Heart right ventricle (tissue), 16 donors: ENCODE results near the gene SLC2A13. TPM values are rescaled to one million over a fixed set of nuclear protein-coding genes. Genes with fewer than 3 reads are reported as not detected.

Experiments used
- ATAC-seq, 8 donors: fragments of 200-7000 bp; cut with Tn5 transposase; one replicate each; pipeline ENCODE4 v1.9.1; 2020; ENCODE audit warnings: mild to moderate bottlenecking in 8 of 8, moderate library complexity in 8 of 8, moderate number of reproducible peaks in 1 of 8
- DNase-seq, 2 donors: peaks; one replicate each; pipeline ENCODE4 v3.0.0-alpha.2; 2020
- H3K27ac ChIP-seq, 10 donors: fragments of 200-600 bp; sonication (generic) in 2 of 10; one replicate each; pipeline versions ENCODE4 v1.5.0 to v1.8.0; 2020 to 2022; ENCODE audit warnings: mild to moderate bottlenecking in 3 of 10
- H3K27me3 ChIP-seq, 7 donors: fragments of 200-600 bp; one replicate each; pipeline ENCODE4 v1.8.0; 2021 to 2022; ENCODE audit warnings: mild to moderate bottlenecking in 2 of 7
- H3K36me3 ChIP-seq, 9 donors: fragments of 200-600 bp; sonication (generic) in 1 of 9; one replicate each; pipeline versions ENCODE4 v1.5.0 to v1.8.0; 2020 to 2022; ENCODE audit warnings: mild to moderate bottlenecking in 2 of 9
- H3K4me1 ChIP-seq, 9 donors: fragments of 200-600 bp; sonication (generic) in 1 of 9; one replicate each; pipeline versions ENCODE4 v1.5.0 to v1.8.0; 2020 to 2022; ENCODE audit warnings: mild to moderate bottlenecking in 4 of 9
- H3K4me3 ChIP-seq, 10 donors: fragments of 200-600 bp; sonication (generic) in 2 of 10; one replicate each; pipeline versions ENCODE4 v1.5.0 to v1.8.0; 2020 to 2022; ENCODE audit warnings: mild to moderate bottlenecking in 7 of 10, moderate library complexity in 2 of 10
- H3K9me3 ChIP-seq, 11 donors: fragments of 200-600 bp in 10 of 11; sonication (generic) in 2 of 11; one replicate each; pipeline versions ENCODE4 v1.5.0 to v1.8.0; 2013 to 2022; ENCODE audit warnings: mild to moderate bottlenecking in 2 of 11, control low read depth in 1 of 11, moderate library complexity in 1 of 11
- CTCF ChIP-seq, 9 donors: fragments of 200-600 bp; sonication (generic) in 2 of 9; IDR thresholded peaks; one replicate each; pipeline versions ENCODE4 v1.5.0 to v1.8.0; 2021 to 2022; ENCODE audit warnings: antibody characterized with exemption in 9 of 9, mild to moderate bottlenecking in 5 of 9, moderate library complexity in 1 of 9
- WGBS, 2 donors: extraction: QIAGEN DNeasy Blood & Tissue Kit; methylation state at CpG; one replicate each; pipeline ENCODE4 v1.1.7; 2013; ENCODE audit warnings: inconsistent platforms in 1 of 2; 5-methylcytosine and 5-hydroxymethylcytosine counted together
- intact Hi-C, 10 donors: fragments of 100-400 bp; cut with DNase I; formaldehyde crosslinking; loops; one replicate each; pipeline versions ENCODE4 v1.11.1 to v1.14.2; 2022
- polyA plus RNA-seq, 2 donors: library from polyadenylated mRNA; stranded (reverse); fragments of 200-250 nt; gene quantifications; one replicate each; pipeline ENCODE4 v1.2.3, GENCODE V29; 2013
- total RNA-seq, 10 donors: library from RNA; stranded (reverse); fragmentation: NEBNext Ultra II Directional in 3 of 10; extraction: Animal tissue kit (Norgen Biotek cat#: 25700) in 3 of 10; gene quantifications; one replicate each; pipeline versions ENCODE4 v1.2.1 to v1.2.4, GENCODE V29; 2021 to 2023
- donor health status: Arrhythmogenic right ventricular cardiomyopathy.
- donor health status: ischemic (EF 13 %, LVEDD 7.1; RV severe dilation, severe dysfunction).
- donor health status: healthy with polysubstance abuse.
- donor health status: DM: no; HTN: yes; CAD: no.
- donor health status: DM: no; HTN: no; CAD: no.
- donor health status: ischemic (EF 25% LVEDD 6.9; RV normal size, moderate dysfunction).
- donor health status: ischemic (EF 25% LVEDD 5.7; RV mildly dilated, moderate dysfunction).
- donor health status: healthy.
- donor health status: DM: yes; HTN: yes; CAD: no.
- donor health status: Ischemic cardiomyopathy.
- donor health status: ischemic (EF 35%, LVEDD 5.7; RV mildly dilated, moderate dysfunction).
- donor health status: nonischemic (EF 11% LVEDD 7.7; RV severe dilation, severe dysfunction).
- donor health status: DM: yes; HTN: yes; CAD: no.
- donor health status: PGD.
- donor health status: ischemic (EF 29% LVEDD 5.4; RV normal size, mild dysfunction).
- donor health status: nonischemic (EF 23%, LVEDD 6.1; RV moderate dilation, normal function).

The SLC2A13 gene
- total and polyA plus RNA-seq, 12 donors, result 2.6 to 14.2 (median 9.8) TPM

GRCh38 chr12:39874785-39875184, 231.1 kb downstream of the SLC2A13 start:
- DNase-seq (no peak), ATAC-seq (no peak)
- no peak overlapping the region for H3K4me3 ChIP-seq
- TF ChIP-seq CTCF (IDR thresholded peaks at IDR 0.05), result no peak
- peaks cover 0 to 3% (median 0%) of the 10 kb centered on the region in 9 donors for H3K36me3 ChIP-seq
- H3K4me1 ChIP-seq, result peaks cover 0 to 13% (median 9%) of the 10 kb centered on the region in 9 donors
- intact Hi-C loops, result no loop called here
- H3K27ac ChIP-seq, result no peak overlapping the region
- H3K27me3 ChIP-seq, result no peaks in the 10 kb centered on the region
- 70 to 73% methylated on average over 2 of the region's 2 CpGs for WGBS, 2 donors
- peaks cover 0 to 17% (median 8%) of the 10 kb centered on the region in 11 donors for H3K9me3 ChIP-seq

- DNase-seq, result no peak
- ATAC-seq, result no peak
- H3K9me3 ChIP-seq, result no peaks in the 10 kb centered on the region
- H3K36me3 ChIP-seq, result peaks cover 0 to 3% (median 0%) of the 10 kb centered on the region in 9 donors
- WGBS, 2 donors, result 58 to 63% methylated on average over 1 of the region's 1 CpG
- H3K4me1 ChIP-seq, result peaks cover 0 to 16% (median 9%) of the 10 kb centered on the region in 9 donors
- H3K27ac ChIP-seq, result no peak overlapping the region
- H3K27me3 ChIP-seq, result no peaks in the 10 kb centered on the region
- H3K4me3 ChIP-seq, result no peak overlapping the region
- intact Hi-C loops, result no loop called here
- TF ChIP-seq CTCF (IDR thresholded peaks at IDR 0.05), result no peak
Observed at GRCh38 chr12:39873065-39873464, 232.8 kb downstream of the SLC2A13 start.

GRCh38 chr12:39872425-39872824, 233.5 kb downstream of the SLC2A13 start:
- WGBS, 2 donors, result 83 to 85% methylated on average over 3 of the region's 3 CpGs
- ATAC-seq (no peak), DNase-seq (no peak)
- Histone ChIP-seq H3K27ac (no peak overlapping the region), H3K4me1 (peaks cover 0 to 16% (median 9%) of the 10 kb centered on the region in 9 donors), H3K4me3 (no peak overlapping the region), H3K9me3 (no peaks in the 10 kb centered on the region), H3K27me3 (no peaks in the 10 kb centered on the region), H3K36me3 (peaks cover 0 to 3% (median 0%) of the 10 kb centered on the region in 9 donors)
- intact Hi-C loops, result no loop called here
- no peak for TF ChIP-seq CTCF (IDR thresholded peaks at IDR 0.05)

GRCh38 chr12:39868328-39868725, 237.6 kb downstream of the SLC2A13 start:
- TF ChIP-seq CTCF (IDR thresholded peaks at IDR 0.05), result no peak
- ATAC-seq (no peak), DNase-seq (no peak)
- Histone ChIP-seq H3K4me1 (peaks cover 0 to 3% (median 0%) of the 10 kb centered on the region in 9 donors), H3K36me3 (peaks cover 0 to 13% (median 0%) of the 10 kb centered on the region in 9 donors), H3K4me3 (no peak overlapping the region), H3K27ac (no peak overlapping the region), H3K9me3 (no peaks in the 10 kb centered on the region), H3K27me3 (no peaks in the 10 kb centered on the region)
- intact Hi-C loops, result loop anchor here in 1 of 10 donors (2.0 kb wide), 1 partner anchor 34 kb away; no protein-coding TSS in a partner anchor
- 73 to 89% methylated on average over 1 of the region's 1 CpG for WGBS, 2 donors
